OCI-M2 (cell line): Measurements from ENCODE around the gene ALG12.

Experiments used
- DNase-seq: peaks from one replicate; lab custom pipeline; 2025; ENCODE audit not compliant: unreplicated experiment; lab: John Stamatoyannopoulos, UW

Gene ALG12

GRCh38 chr22:49958366-49958921, 40.2 kb upstream of the ALG12 start:
- DNase-seq, result no peak

- no peak for DNase-seq
Observed at GRCh38 chr22:49957826-49958365, 39.7 kb upstream of the ALG12 start.

GRCh38 chr22:49956914-49957825, 38.9 kb upstream of the ALG12 start:
- no peak for DNase-seq

GRCh38 chr22:49956418-49956770, 38.2 kb upstream of the ALG12 start:
- DNase-seq, result no peak

- DNase-seq, result no peak
Observed at GRCh38 chr22:49955581-49956417, 37.6 kb upstream of the ALG12 start.

- DNase-seq, result no peak
Observed at GRCh38 chr22:49954991-49955580, 36.8 kb upstream of the ALG12 start.

GRCh38 chr22:49954354-49954753, 36.1 kb upstream of the ALG12 start:
- no peak for DNase-seq

GRCh38 chr22:49953680-49954344, 35.6 kb upstream of the ALG12 start:
- DNase-seq, result no peak

GRCh38 chr22:49953027-49953679, 34.9 kb upstream of the ALG12 start:
- no peak for DNase-seq

- no peak for DNase-seq
Observed at GRCh38 chr22:49951986-49952896, 34.0 kb upstream of the ALG12 start.

GRCh38 chr22:49951678-49951985, 33.4 kb upstream of the ALG12 start:
- DNase-seq, result no peak

- no peak for DNase-seq
Observed at GRCh38 chr22:49951000-49951677, 32.9 kb upstream of the ALG12 start.

GRCh38 chr22:49950396-49950994, 32.3 kb upstream of the ALG12 start:
- DNase-seq, result no peak

- DNase-seq, result no peak
Observed at GRCh38 chr22:49949914-49950292, 31.7 kb upstream of the ALG12 start.

- no peak for DNase-seq
Observed at GRCh38 chr22:49948958-49949913, 31.0 kb upstream of the ALG12 start.

- DNase-seq, result no peak
Observed at GRCh38 chr22:49948116-49948957, 30.1 kb upstream of the ALG12 start.
